ENCODE measurements around the gene GNG2. TPM values are rescaled to one million over a fixed set of nuclear protein-coding genes. Genes with fewer than 3 reads are reported as not detected.

GNG2 gene
- total RNA-seq, 1 experiment from 2014 or later, result 7.0 TPM

DNA sequence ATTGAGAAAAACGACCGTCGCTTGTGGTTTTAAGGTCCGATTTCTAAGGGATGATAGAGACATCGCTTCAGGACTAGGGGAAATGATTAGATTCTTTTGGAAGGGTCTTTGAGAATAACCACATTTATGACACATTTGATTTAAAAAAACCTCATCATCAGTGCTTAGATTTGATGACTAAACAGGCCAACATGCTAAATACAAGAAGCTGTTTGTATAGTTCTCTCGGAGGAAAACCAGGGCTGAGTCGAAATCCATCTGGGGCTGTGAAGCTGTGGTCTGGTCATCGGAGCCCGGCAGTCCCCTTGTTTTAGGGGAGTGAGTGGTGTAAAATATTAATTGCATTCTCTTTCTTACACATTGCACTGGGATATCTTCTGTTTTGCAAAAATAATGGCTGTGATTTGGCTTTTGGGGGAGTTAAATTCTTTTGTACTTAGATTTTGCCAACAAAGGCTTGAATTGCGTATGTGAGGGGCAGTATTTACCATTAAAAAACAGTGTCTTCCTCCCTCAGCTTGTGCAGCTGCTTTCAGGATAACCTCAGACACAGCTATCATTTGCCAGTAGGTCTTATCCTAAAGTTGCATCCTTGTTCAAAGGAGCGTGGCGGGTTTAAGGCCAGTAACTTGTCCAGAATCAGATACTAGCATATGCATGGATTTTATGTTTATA, 550 bp downstream of the GNG2 start:
- H3K4ac ChIP-seq (ENCODE audit: low read depth, low read length), result no peak overlapping the region
- Mint-ChIP-seq H3K36me3 (ENCODE audit: insufficient read depth in 1 of 3, low read depth in 3 of 3) (no peaks in the 10 kb centered on the region), H3K4me3 (peak overlapping the region; percentile 71 to 85), H3K4me1 (peaks cover 39 to 44% of the 10 kb centered on the region in 2 experiments), H3K27ac (peak overlapping the region in 2 of 3 experiments; percentile 5 to 22; a peak in 1 of 7 replicates), H3K9me3 (peaks cover 0 to 3% of the 10 kb centered on the region in 2 experiments; a peak in 1 of 5 replicates), H3K27me3 (ENCODE audit: low read depth) (peaks cover 41% of the 10 kb centered on the region)
- H3K27ac ChIP-seq (ENCODE audit: insufficient read length, low read depth, low read length), result no peak overlapping the region
- peaks cover 2% of the 10 kb centered on the region; the same call in 1 of the 2 replicates for H3K27me3 ChIP-seq (ENCODE audit: insufficient read depth, low read length)
- H3K79me1 ChIP-seq (ENCODE audit: insufficient read depth, low read depth, low read length, poor library complexity, severe bottlenecking), result no peaks in the 10 kb centered on the region
- H3K4me1 ChIP-seq (ENCODE audit: insufficient read depth, low read length), result peaks cover 7% of the 10 kb centered on the region; the same call in 1 of the 2 replicates
- H3K9ac ChIP-seq (ENCODE audit: extremely low read depth, insufficient read length, low read length), result peak overlapping the region; percentile 63
- no peak overlapping the region for H2BK5ac ChIP-seq (ENCODE audit: insufficient read length, low read length)
- TF ChIP-seq, protein P1, sequence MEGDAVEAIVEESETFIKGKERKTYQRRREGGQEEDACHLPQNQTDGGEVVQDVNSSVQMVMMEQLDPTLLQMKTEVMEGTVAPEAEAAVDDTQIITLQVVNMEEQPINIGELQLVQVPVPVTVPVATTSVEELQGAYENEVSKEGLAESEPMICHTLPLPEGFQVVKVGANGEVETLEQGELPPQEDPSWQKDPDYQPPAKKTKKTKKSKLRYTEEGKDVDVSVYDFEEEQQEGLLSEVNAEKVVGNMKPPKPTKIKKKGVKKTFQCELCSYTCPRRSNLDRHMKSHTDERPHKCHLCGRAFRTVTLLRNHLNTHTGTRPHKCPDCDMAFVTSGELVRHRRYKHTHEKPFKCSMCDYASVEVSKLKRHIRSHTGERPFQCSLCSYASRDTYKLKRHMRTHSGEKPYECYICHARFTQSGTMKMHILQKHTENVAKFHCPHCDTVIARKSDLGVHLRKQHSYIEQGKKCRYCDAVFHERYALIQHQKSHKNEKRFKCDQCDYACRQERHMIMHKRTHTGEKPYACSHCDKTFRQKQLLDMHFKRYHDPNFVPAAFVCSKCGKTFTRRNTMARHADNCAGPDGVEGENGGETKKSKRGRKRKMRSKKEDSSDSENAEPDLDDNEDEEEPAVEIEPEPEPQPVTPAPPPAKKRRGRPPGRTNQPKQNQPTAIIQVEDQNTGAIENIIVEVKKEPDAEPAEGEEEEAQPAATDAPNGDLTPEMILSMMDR (conservative IDR thresholded peaks at IDR 0.05), result no peak
- H2AK5ac ChIP-seq (ENCODE audit: insufficient read length, low read length), result no peak overlapping the region
- no peak overlapping the region for H4K5ac ChIP-seq (ENCODE audit: insufficient read length, low read depth, low read length)
- no peak overlapping the region for H3T11ph ChIP-seq (ENCODE audit: low read length)
- H3K23me2 ChIP-seq (ENCODE audit: insufficient read length, low read depth, low read length, poor library complexity, severe bottlenecking), result peaks cover 5% of the 10 kb centered on the region
- peak overlapping the region; percentile 95 for H3K4me2 ChIP-seq (ENCODE audit: insufficient read depth, insufficient read length, low read length)
- H2BK12ac ChIP-seq (ENCODE audit: insufficient read length, low read depth, low read length), result no peak overlapping the region
- peak overlapping the region; percentile 62; the same call in 1 of the 2 replicates for H3K14ac ChIP-seq (ENCODE audit: insufficient read depth, low read length)
- H2BK120ac ChIP-seq (ENCODE audit: low read depth, low read length, poor library complexity, severe bottlenecking), result no peak overlapping the region
- no peak overlapping the region for H3K23ac ChIP-seq (ENCODE audit: insufficient read length, low read depth, low read length)
- H2AFZ ChIP-seq (ENCODE audit: low read length), result peak overlapping the region; percentile 66
- H2BK20ac ChIP-seq (ENCODE audit: low read depth, low read length, poor library complexity, severe bottlenecking), result no peak overlapping the region
- no peak overlapping the region for H3K56ac ChIP-seq (ENCODE audit: insufficient read length, low read depth, low read length)
- H3K9me3 ChIP-seq (ENCODE audit: control insufficient read depth, low read depth, low read length), result no peaks in the 10 kb centered on the region
- no peak overlapping the region for H4K91ac ChIP-seq (ENCODE audit: insufficient read length, low read depth, low read length)
- H2BK15ac ChIP-seq (ENCODE audit: low read depth, low read length), result no peak overlapping the region
- H3K79me2 ChIP-seq (ENCODE audit: insufficient read depth, low read length), result no peaks in the 10 kb centered on the region
- H4K20me1 ChIP-seq (ENCODE audit: control insufficient read depth, insufficient read depth, insufficient read length), result no peaks in the 10 kb centered on the region
- no peak overlapping the region for H4K8ac ChIP-seq (replicated peaks; ENCODE audit: insufficient read length, low read depth, low read length)
- no peak for DNase-seq
- no CpG with 5 or more reads among the region's 12 CpGs for WGBS (ENCODE audit: extremely low coverage, insufficient read length, low lambda C conversion rate)
- H3K18ac ChIP-seq (ENCODE audit: insufficient read length, low read depth, low read length), result no peak overlapping the region
